Peyer's patch (tissue), 4 donors: ENCODE results near the gene ERC2.

Experiments
- CTCF ChIP-seq, 6 experiments: fragments of 450-650 bp in 4 of 6; fragments of 200-600 bp in 2 of 6; sonication (generic) in 1 of 6; IDR thresholded peaks; one replicate each; pipeline ENCODE4 v1.5.1; 2017 to 2019; ENCODE audit warnings: antibody characterized with exemption in 6 of 6, mild to moderate bottlenecking in 3 of 6, moderate library complexity in 1 of 6
- POLR2A ChIP-seq, 2 donors: fragments of 450-650 bp; IDR thresholded peaks; one replicate each; pipeline ENCODE4 v1.5.1; 2017; ENCODE audit warnings: antibody characterized with exemption in 2 of 2, mild to moderate bottlenecking in 2 of 2, moderate library complexity in 2 of 2

GRCh38 chr3:55532806-55533205 is 935.5 kb downstream of the ERC2 start:
- TF ChIP-seq CTCF (IDR thresholded peaks at IDR 0.05) (no peak), POLR2A (IDR thresholded peaks at IDR 0.05) (no peak)
